Measurements from ENCODE around the gene TRIM75.
A peak's percentile ranks its signal among the peaks of the same experiment; 100 is the strongest.
"Not testable (repeated sequence)": the region's sequence is repeated elsewhere in the genome, so short reads cannot be mapped to it uniquely, and the experiment has no call there.

Gene TRIM75

DNA sequence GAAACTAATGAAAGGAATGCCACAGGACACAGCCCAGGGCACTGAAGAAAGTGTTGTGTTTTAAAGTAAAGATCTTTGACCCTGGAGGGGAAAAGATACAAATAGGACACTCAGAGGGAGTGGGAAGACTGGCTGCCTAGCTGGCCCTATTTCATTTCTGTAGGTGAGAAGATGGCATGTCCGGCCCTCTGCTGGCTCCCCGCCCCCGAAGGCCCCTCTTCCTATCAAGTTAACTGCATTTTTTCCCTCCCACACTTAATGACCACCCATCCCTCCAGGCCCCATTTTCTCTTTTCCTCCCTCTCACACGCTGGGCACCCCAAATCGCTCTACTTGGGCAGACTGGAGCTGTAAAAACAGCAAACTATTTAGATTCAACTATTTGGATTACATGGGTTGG, 5.5 kb upstream of the TRIM75 start:
- Mint-ChIP-seq H3K27me3 (peaks cover 8% of the 10 kb centered on the region), H3K4me3 (no peak overlapping the region), H3K9me3 (no peaks in the 10 kb centered on the region), H3K4me1 (no peaks in the 10 kb centered on the region), H3K27ac (no peak overlapping the region), H3K36me3 (no peaks in the 10 kb centered on the region)
- DNase-seq (ENCODE audit: low spot score in 2 of 2) (no peak), ATAC-seq (ENCODE audit: low read depth) (no peak)

DNA sequence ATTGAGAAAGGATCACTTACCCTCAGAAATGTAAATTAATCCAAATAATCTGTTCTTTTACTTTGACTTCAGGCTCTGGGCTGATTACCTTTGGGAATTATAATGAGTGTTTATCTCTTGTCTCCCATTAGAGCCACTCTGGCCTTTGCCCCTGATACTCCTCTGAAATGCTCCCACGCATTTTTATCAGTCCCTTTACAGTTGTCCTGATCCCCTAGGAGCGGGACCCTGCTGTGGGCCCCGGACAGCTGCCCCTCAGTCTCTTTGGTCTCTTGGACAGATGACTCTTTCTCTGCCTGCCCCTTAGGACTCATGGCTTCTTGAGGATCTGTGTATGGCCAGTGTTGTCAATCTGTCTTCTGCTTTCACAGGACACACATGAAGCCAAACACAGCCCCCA, 1.0 kb upstream of the TRIM75 start:
- Mint-ChIP-seq H3K9me3 (no peaks in the 10 kb centered on the region), H3K27me3 (peaks cover 3% of the 10 kb centered on the region), H3K27ac (no peak overlapping the region), H3K36me3 (no peaks in the 10 kb centered on the region), H3K4me1 (no peaks in the 10 kb centered on the region), H3K4me3 (no peak overlapping the region)
- no peak for ATAC-seq (ENCODE audit: low read depth)
- DNase-seq (ENCODE audit: low spot score in 2 of 2), result no peak

DNA sequence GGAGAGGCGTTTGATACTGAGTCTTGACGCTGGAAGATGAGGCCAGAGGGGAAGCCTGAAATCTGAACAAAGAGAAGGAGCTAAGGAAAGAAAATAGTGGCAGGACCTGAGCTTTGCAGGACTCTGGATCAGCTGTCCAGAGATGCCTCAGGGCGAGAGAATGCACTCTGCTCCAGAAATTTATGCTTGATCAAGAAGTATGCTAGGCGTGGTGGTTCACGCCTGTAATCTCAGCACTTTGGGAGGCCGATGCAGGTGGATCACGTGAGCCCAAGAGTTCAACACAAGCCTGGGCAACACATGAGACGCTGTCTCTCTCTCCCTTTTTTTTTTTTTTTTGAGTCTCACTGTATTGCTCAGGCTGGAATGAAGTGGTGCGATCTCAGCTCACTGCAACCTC, 1.9 kb downstream of the TRIM75 start:
- H3K27ac Mint-ChIP-seq, result no peak overlapping the region
- H3K9me3 Mint-ChIP-seq, result no peaks in the 10 kb centered on the region
- no peak overlapping the region for H3K4me3 Mint-ChIP-seq
- DNase-seq (ENCODE audit: low spot score in 2 of 2), result no peak
- peaks cover 3% of the 10 kb centered on the region for H3K27me3 Mint-ChIP-seq
- peaks cover 2% of the 10 kb centered on the region for H3K36me3 Mint-ChIP-seq
- no peaks in the 10 kb centered on the region for H3K4me1 Mint-ChIP-seq
- ATAC-seq (ENCODE audit: low read depth), result no peak

DNA sequence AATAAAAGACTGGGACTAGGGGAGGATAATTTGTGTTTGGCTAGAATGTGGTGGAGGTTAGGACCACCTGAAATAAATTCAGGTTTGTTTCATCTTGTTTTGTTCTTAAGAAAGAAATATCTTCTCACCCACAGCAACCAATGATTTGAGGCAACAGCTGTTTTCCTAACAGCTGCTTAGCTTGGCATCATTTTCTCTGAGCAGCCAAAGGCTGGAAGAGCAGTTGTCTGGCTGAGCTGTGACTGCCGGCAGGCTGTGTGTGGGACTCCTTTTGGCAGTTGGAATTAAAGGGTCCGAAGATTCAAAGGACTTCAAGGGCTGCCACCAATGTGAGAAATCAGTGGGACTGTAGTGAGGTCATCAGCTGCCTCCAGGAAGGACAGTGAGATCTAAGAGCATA, 5.0 kb downstream of the TRIM75 start:
- ATAC-seq (ENCODE audit: low read depth) (no peak), DNase-seq (ENCODE audit: low spot score in 2 of 2) (no peak)
- Mint-ChIP-seq H3K4me1 (no peaks in the 10 kb centered on the region), H3K36me3 (peaks cover 2% of the 10 kb centered on the region), H3K27ac (no peak overlapping the region), H3K9me3 (no peaks in the 10 kb centered on the region), H3K27me3 (no peaks in the 10 kb centered on the region), H3K4me3 (no peak overlapping the region)

DNA sequence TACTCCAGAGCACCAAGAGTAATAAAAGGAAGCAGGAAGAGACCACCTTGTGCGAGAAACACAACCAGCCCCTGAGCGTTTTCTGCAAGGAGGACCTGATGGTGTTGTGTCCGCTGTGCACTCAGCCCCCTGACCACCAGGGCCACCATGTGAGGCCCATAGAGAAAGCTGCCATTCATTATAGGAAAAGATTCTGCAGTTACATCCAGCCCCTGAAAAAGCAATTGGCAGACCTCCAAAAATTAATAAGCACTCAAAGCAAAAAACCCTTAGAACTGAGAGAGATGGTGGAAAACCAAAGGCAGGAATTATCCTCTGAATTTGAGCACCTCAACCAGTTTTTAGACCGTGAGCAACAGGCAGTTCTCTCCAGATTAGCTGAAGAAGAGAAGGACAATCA, 5.7 kb downstream of the TRIM75 start:
- Mint-ChIP-seq H3K4me1 (no peaks in the 10 kb centered on the region), H3K9me3 (no peaks in the 10 kb centered on the region), H3K36me3 (peaks cover 2% of the 10 kb centered on the region), H3K27me3 (no peaks in the 10 kb centered on the region), H3K4me3 (no peak overlapping the region), H3K27ac (no peak overlapping the region)
- no peak for DNase-seq (ENCODE audit: low spot score in 2 of 2)
- ATAC-seq (ENCODE audit: low read depth), result no peak

DNA sequence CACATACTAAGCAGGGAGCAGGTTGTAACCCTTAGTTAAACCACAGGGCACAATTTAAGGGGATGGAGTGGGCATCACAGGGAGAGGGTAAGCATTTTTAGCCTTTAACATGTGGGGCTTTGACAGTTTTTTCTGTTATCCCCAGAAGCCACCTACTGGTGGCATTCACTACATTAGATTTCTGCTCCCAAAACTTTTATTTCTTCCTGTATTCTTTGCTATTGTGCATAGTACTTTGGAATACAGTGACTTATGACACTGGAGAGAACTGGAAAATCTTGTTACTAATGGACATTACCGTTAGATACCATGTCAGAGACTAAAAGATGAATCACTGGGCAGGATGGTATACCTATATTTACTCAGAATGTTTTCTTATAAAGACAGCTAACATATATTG, 7.3 kb downstream of the TRIM75 start:
- H3K9me3 Mint-ChIP-seq, result no peaks in the 10 kb centered on the region
- H3K4me3 Mint-ChIP-seq, result no peak overlapping the region
- no peaks in the 10 kb centered on the region for H3K27me3 Mint-ChIP-seq
- H3K27ac Mint-ChIP-seq, result no peak overlapping the region
- DNase-seq (ENCODE audit: low spot score in 2 of 2) (no peak), ATAC-seq (ENCODE audit: low read depth) (no peak)
- no peaks in the 10 kb centered on the region for H3K4me1 Mint-ChIP-seq
- peaks cover 2% of the 10 kb centered on the region for H3K36me3 Mint-ChIP-seq

- ATAC-seq (ENCODE audit: low read depth), result no peak
- Mint-ChIP-seq H3K36me3 (peaks cover 9% of the 10 kb centered on the region), H3K4me3 (no peak overlapping the region), H3K27me3 (no peaks in the 10 kb centered on the region), H3K9me3 (no peaks in the 10 kb centered on the region), H3K4me1 (no peaks in the 10 kb centered on the region), H3K27ac (no peak overlapping the region)
- DNase-seq (ENCODE audit: low spot score in 2 of 2), result no peak
Measured at GRCh38 chr4:165070560-165070959, 16.9 kb downstream of the TRIM75 start.

- H3K4me1 Mint-ChIP-seq; ATAC-seq (ENCODE audit: low read depth); H3K27ac Mint-ChIP-seq; H3K27me3 Mint-ChIP-seq; H3K9me3 Mint-ChIP-seq; H3K4me3 Mint-ChIP-seq; DNase-seq (ENCODE audit: low spot score in 2 of 2): not testable (repeated sequence)
- peaks cover 19% of the 10 kb centered on the region for H3K36me3 Mint-ChIP-seq
Measured at GRCh38 chr4:165073346-165073745, 19.7 kb downstream of the TRIM75 start.

DNA sequence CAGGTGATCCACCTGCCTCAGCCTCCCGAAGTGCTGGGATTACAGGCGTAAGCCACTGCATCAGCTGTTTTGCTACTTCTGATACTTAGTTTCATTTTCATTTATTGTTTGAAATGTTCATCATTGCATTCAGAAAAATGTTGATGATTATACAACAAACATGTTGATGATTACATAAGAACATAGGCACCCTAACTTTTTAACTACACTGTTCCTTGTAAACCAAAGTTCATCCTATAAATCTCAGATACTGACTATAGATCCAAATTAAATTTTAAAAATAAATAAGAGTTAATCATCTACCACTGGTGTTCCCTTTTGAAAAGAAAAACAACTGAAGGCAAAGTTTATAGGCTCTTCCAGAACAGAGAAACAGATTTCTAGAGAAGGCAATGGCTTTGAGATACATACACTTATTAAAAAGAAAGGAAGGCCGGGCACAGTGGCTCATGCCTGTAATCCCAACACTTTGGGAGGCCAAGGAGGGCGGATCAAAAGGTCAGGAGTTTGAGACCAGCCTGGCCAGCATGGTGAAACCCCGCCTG, 23.4 kb downstream of the TRIM75 start:
- H3K27me3 Mint-ChIP-seq, result no peaks in the 10 kb centered on the region

GRCh38 chr4:165079476-165079875, 25.8 kb downstream of the TRIM75 start:
- no peak for ATAC-seq (ENCODE audit: low read depth)
- H3K4me1 Mint-ChIP-seq, result no peaks in the 10 kb centered on the region
- DNase-seq (ENCODE audit: low spot score in 2 of 2), result no peak

More for the DNA sequence above, 23.4 kb downstream of the TRIM75 start:
- no peak for ATAC-seq (ENCODE audit: low read depth)
- Mint-ChIP-seq H3K36me3 (peaks cover 30% of the 10 kb centered on the region), H3K27ac (no peak overlapping the region), H3K4me1 (no peaks in the 10 kb centered on the region), H3K4me3 (no peak overlapping the region), H3K9me3 (no peaks in the 10 kb centered on the region)
- DNase-seq (ENCODE audit: low spot score in 2 of 2), result no peak

GRCh38 chr4:165084787-165085186, 31.1 kb downstream of the TRIM75 start:
- H3K4me3 Mint-ChIP-seq; ATAC-seq (ENCODE audit: low read depth); H3K27ac Mint-ChIP-seq; H3K9me3 Mint-ChIP-seq; DNase-seq (ENCODE audit: low spot score in 2 of 2); H3K4me1 Mint-ChIP-seq; H3K27me3 Mint-ChIP-seq: not testable (repeated sequence)
- H3K36me3 Mint-ChIP-seq, result peaks cover 22% of the 10 kb centered on the region

More at GRCh38 chr4:165079476-165079875, 25.8 kb downstream of the TRIM75 start:
- Mint-ChIP-seq H3K36me3 (peaks cover 22% of the 10 kb centered on the region), H3K9me3 (no peaks in the 10 kb centered on the region), H3K27me3 (no peaks in the 10 kb centered on the region), H3K27ac (no peak overlapping the region), H3K4me3 (no peak overlapping the region)

GRCh38 chr4:165085946-165086345, 32.3 kb downstream of the TRIM75 start:
- Mint-ChIP-seq H3K4me3 (no peak overlapping the region), H3K27ac (no peak overlapping the region), H3K4me1 (no peaks in the 10 kb centered on the region), H3K36me3 (peaks cover 22% of the 10 kb centered on the region), H3K27me3 (no peaks in the 10 kb centered on the region), H3K9me3 (no peaks in the 10 kb centered on the region)
- DNase-seq (ENCODE audit: low spot score in 2 of 2) (no peak), ATAC-seq (ENCODE audit: low read depth) (no peak)

GRCh38 chr4:165088366-165088765, 34.7 kb downstream of the TRIM75 start:
- Mint-ChIP-seq H3K27ac (peak overlapping the region; percentile 35), H3K4me3 (no peak overlapping the region), H3K36me3 (peaks cover 27% of the 10 kb centered on the region), H3K27me3 (no peaks in the 10 kb centered on the region), H3K4me1 (no peaks in the 10 kb centered on the region), H3K9me3 (no peaks in the 10 kb centered on the region)
- ATAC-seq (ENCODE audit: low read depth) (no peak), DNase-seq (ENCODE audit: low spot score in 2 of 2) (no peak)

DNA sequence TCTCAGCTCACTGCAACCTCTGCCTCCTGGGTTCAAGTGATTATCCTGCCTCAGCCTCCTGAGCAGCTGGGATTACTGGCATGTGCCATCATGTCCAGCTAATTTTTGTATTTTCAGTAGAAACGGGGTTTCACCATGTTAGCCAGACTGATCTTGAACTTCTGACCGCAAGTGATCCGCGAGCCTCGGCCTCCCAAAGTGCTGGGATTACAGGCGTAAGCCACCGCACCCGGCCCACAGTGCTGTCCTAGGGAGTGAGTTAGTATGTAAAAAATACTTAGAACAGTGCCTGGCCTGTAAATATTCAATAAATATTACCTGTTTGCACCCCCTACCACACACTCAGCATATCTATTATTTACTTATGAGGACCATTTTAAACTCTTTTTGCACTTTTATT, 38.5 kb downstream of the TRIM75 start:
- H3K9me3 Mint-ChIP-seq; H3K4me3 Mint-ChIP-seq; H3K27ac Mint-ChIP-seq; DNase-seq (ENCODE audit: low spot score in 2 of 2); ATAC-seq (ENCODE audit: low read depth); H3K4me1 Mint-ChIP-seq; H3K27me3 Mint-ChIP-seq: not testable (repeated sequence)
- H3K36me3 Mint-ChIP-seq, result peaks cover 22% of the 10 kb centered on the region

DNA sequence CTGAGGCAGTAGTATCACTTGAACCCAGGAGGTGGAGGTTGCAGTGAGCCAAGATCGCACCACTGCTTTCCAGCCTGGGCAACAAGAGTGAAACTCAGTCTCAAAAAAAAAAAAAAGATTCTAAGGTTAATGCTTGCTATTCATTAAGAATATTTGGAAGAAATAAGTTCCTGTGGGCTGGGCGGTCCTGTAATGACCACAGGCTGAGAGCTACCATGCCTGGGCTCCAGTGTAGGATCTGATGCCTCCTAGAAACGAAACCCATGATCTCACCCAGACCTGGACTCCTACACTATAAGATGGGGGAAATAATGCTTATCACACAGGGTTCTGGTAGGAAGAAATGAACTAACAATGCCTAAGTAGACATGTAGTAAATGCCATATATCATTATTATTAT, 41.2 kb downstream of the TRIM75 start:
- Mint-ChIP-seq H3K36me3 (peaks cover 15% of the 10 kb centered on the region), H3K4me1 (no peaks in the 10 kb centered on the region), H3K9me3 (no peaks in the 10 kb centered on the region), H3K4me3 (no peak overlapping the region), H3K27ac (no peak overlapping the region), H3K27me3 (no peaks in the 10 kb centered on the region)
- ATAC-seq (ENCODE audit: low read depth), result no peak
- no peak for DNase-seq (ENCODE audit: low spot score in 2 of 2)
